Activated CD4-positive, alpha-beta T cell treated with anti-CD3 and anti-CD28 coated beads, Interleukin-2, amount 10 ng/mL, durations not matched to agents 7 days and 5 days (primary cell): ENCODE results near the gene AP1B1. TPM values are rescaled to one million over a fixed set of nuclear protein-coding genes. Genes with fewer than 3 reads are reported as not detected.

Experiments used
- CTCF ChIA-PET: fragments of 350-600 bp; sonication (Branson Sonifier 250); formaldehyde crosslinking; loops from one replicate; lab custom pipeline; 2021; ENCODE audit warnings: antibody characterized with exemption; lab: Charles Lee
- POLR2A ChIA-PET: fragments of 350-600 bp; sonication (Branson Sonifier 250); formaldehyde crosslinking; loops from one replicate; lab custom pipeline; 2021; ENCODE audit warnings: antibody characterized with exemption; lab: Charles Lee
- DNase-seq: peaks from one replicate; pipeline ENCODE4 v3.0.0-alpha.2; 2020
- H3K27ac Mint-ChIP-seq: one replicate; pipeline ENCODE4 v1.8.0; 2021; ENCODE audit warnings: mild to moderate bottlenecking, moderate library complexity, mixed read lengths
- H3K27me3 Mint-ChIP-seq: one replicate; pipeline ENCODE4 v1.8.0; 2021; ENCODE audit warnings: mixed read lengths
- H3K36me3 Mint-ChIP-seq: one replicate; pipeline ENCODE4 v1.8.0; 2021; ENCODE audit warnings: low read depth, mixed read lengths
- H3K4me1 Mint-ChIP-seq: one replicate; pipeline ENCODE4 v1.8.0; 2021; ENCODE audit warnings: mixed read lengths
- H3K4me3 Mint-ChIP-seq: one replicate; pipeline ENCODE4 v1.8.0; 2021; ENCODE audit warnings: mild to moderate bottlenecking, moderate library complexity, mixed read lengths
- H3K9me3 Mint-ChIP-seq: one replicate; pipeline ENCODE4 v1.8.0; 2021; ENCODE audit warnings: mixed read lengths
- total RNA-seq, 2 experiments: library from RNA; stranded (reverse); gene quantifications; one replicate each; pipeline ENCODE4 v1.2.3, GENCODE V29; 2021

Gene AP1B1
- total RNA-seq, 2 experiments from 2014 or later: 74.8 to 78.0 TPM

- H3K36me3 Mint-ChIP-seq: peaks cover 15% of the 10 kb centered on the region
- no peak overlapping the region for H3K27ac Mint-ChIP-seq
- no peak overlapping the region for H3K4me3 Mint-ChIP-seq
- ChIA-PET CTCF (no interaction called here), POLR2A (no interaction called here)
- no peaks in the 10 kb centered on the region for H3K9me3 Mint-ChIP-seq
- no peaks in the 10 kb centered on the region for H3K4me1 Mint-ChIP-seq
- H3K27me3 Mint-ChIP-seq: no peaks in the 10 kb centered on the region
- DNase-seq: no peak
Measured at GRCh38 chr22:29334696-29335344, 53.5 kb downstream of the AP1B1 start.

DNA sequence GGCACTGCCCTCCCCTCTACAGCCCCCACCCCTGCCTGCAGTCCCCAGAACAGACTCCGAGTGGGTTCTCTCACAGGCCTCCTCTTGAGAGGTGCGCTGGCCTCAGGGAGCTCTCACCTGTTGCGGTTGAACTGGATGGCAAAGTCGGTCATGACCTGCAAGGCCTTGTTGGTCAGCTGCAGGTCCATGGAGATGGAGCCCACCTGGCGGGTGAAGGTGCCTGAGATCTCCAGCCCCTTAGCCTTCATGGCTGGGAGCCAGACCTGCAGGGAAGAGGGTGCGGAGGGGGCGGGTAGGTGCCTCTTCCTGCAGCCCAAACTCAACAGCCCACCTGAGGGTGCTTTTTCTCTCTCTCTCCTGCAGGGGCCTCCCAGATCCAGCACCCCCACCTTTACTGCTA is 54.2 kb downstream of the AP1B1 start:
- H3K4me1 Mint-ChIP-seq: no peaks in the 10 kb centered on the region
- DNase-seq: no peak
- H3K4me3 Mint-ChIP-seq: no peak overlapping the region
- no peaks in the 10 kb centered on the region for H3K27me3 Mint-ChIP-seq
- H3K27ac Mint-ChIP-seq: no peak overlapping the region
- ChIA-PET POLR2A (no interaction called here), CTCF (no interaction called here)
- no peaks in the 10 kb centered on the region for H3K9me3 Mint-ChIP-seq
- peaks cover 15% of the 10 kb centered on the region for H3K36me3 Mint-ChIP-seq

DNA sequence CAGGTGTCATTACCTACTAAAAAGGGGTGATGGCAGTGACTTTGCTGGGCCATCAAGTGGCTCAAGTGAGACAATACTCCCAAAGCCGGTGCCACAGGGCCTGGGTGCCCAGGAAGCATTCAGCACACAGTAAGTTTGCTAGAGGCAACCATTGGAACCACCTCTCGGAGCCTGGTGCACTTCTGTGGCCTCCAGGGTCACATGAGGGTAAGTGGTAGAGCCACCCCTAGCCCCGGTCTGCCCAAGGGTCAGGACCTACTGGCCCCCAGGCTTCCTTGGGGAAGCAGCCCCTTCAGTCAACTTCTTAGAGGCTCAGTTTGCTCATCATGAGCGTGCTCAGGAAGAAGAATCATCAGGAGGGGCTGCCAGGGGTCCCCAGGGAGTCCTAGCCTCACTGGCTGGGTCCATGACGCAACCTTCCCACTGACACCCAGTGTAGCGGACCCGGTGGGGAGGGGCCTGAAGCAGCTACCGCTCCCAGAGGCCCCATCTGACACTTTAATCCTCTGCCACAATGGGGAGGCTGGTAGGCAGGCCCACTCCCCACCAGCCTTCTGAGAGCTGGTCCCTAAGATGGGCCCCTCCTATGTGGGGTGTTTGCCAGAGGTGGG is 55.4 kb downstream of the AP1B1 start:
- DNase-seq: no peak
- H3K4me1 Mint-ChIP-seq: no peaks in the 10 kb centered on the region
- no peaks in the 10 kb centered on the region for H3K27me3 Mint-ChIP-seq
- H3K4me3 Mint-ChIP-seq: no peak overlapping the region
- peaks cover 10% of the 10 kb centered on the region for H3K36me3 Mint-ChIP-seq
- no peak overlapping the region for H3K27ac Mint-ChIP-seq
- ChIA-PET POLR2A (no interaction called here), CTCF (interaction anchor here (0.6 to 2.2 kb wide), 2 partner anchors 12 to 22 kb away, joined by 3 to 5 read pairs; no protein-coding TSS in a partner anchor)
- H3K9me3 Mint-ChIP-seq: no peaks in the 10 kb centered on the region

DNA sequence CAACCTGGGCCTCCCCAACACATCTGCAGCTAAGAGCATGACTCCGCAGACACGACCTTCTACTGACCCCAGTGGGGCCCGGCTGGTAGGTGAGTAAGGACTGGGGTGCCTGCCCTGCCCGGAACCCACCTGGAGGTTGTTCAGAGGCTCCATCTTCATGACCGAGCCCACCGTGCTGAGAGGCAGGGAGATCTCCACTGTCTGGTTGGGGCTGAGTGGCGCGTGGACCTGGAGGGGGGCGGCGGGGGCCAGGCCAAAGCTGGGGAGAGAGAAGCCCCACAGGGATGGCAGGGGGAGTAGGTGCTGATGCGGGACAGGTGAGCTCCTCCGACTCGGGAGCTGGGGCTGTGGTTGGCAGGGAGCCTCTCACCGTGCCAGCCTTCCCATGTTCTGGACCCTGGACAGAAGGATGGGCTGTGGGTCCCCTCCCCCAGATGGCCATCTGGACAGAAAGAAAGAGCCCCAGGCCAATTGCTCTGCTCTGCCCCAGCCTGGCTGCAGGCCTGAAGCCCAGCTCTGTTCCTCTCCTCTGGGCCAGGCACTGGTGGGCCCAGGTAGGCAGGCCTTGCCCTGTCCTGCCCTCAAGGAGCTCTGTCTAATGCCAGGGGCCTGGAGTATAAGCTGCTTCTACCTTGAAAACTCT is 56.6 kb downstream of the AP1B1 start:
- H3K27me3 Mint-ChIP-seq: no peaks in the 10 kb centered on the region
- no peak overlapping the region for H3K27ac Mint-ChIP-seq
- H3K4me3 Mint-ChIP-seq: no peak overlapping the region
- ChIA-PET CTCF (interaction anchor here (2.2 kb wide), 1 partner anchor 11 kb away, joined by 5 read pairs; no protein-coding TSS in a partner anchor), POLR2A (no interaction called here)
- DNase-seq: no peak
- H3K4me1 Mint-ChIP-seq: no peaks in the 10 kb centered on the region
- peaks cover 10% of the 10 kb centered on the region for H3K36me3 Mint-ChIP-seq
- H3K9me3 Mint-ChIP-seq: no peaks in the 10 kb centered on the region

DNA sequence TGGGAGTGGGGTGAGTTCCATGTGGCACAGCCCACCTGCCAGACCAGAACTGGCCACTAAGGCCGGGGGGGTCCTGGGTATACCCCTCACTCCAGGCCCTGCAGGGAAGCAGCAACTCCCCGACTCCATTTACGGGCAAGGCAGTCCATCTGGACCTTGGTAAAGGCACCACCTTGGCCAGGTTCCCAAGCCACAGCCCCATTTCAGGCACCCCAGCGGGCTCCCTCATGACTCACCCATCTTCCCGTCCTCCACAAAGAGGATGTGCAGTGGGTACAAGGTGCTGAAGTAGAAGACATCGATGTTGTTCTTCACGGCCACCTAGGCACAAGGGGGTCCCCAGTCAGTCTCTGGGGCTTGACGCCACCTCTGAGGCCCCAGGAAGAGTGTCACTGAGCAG is 57.2 kb downstream of the AP1B1 start:
- ChIA-PET CTCF (interaction anchor here (2.2 kb wide), 1 partner anchor 10 kb away, joined by 5 read pairs; no protein-coding TSS in a partner anchor), POLR2A (no interaction called here)
- no peak overlapping the region for H3K4me3 Mint-ChIP-seq
- peaks cover 14% of the 10 kb centered on the region for H3K36me3 Mint-ChIP-seq
- DNase-seq: no peak
- no peak overlapping the region for H3K27ac Mint-ChIP-seq
- H3K4me1 Mint-ChIP-seq: no peaks in the 10 kb centered on the region
- H3K27me3 Mint-ChIP-seq: no peaks in the 10 kb centered on the region
- H3K9me3 Mint-ChIP-seq: no peaks in the 10 kb centered on the region

- Mint-ChIP-seq H3K9me3 (no peaks in the 10 kb centered on the region), H3K4me1 (no peaks in the 10 kb centered on the region), H3K27ac (no peak overlapping the region), H3K36me3 (peaks cover 12% of the 10 kb centered on the region), H3K4me3 (no peak overlapping the region), H3K27me3 (no peaks in the 10 kb centered on the region)
- no peak for DNase-seq
- POLR2A ChIA-PET: no interaction called here
- CTCF ChIA-PET: no interaction called here
Measured at GRCh38 chr22:29330753-29331152, 57.6 kb downstream of the AP1B1 start.

GRCh38 chr22:29330291-29330690 is 58.1 kb downstream of the AP1B1 start:
- no peaks in the 10 kb centered on the region for H3K4me1 Mint-ChIP-seq
- no peak for DNase-seq
- H3K36me3 Mint-ChIP-seq: peaks cover 11% of the 10 kb centered on the region
- H3K27me3 Mint-ChIP-seq: no peaks in the 10 kb centered on the region
- CTCF ChIA-PET: no interaction called here
- no peak overlapping the region for H3K4me3 Mint-ChIP-seq
- POLR2A ChIA-PET: no interaction called here
- H3K27ac Mint-ChIP-seq: no peak overlapping the region
- H3K9me3 Mint-ChIP-seq: no peaks in the 10 kb centered on the region

- Mint-ChIP-seq H3K27ac (no peak overlapping the region), H3K36me3 (peaks cover 8% of the 10 kb centered on the region), H3K4me1 (no peaks in the 10 kb centered on the region), H3K9me3 (no peaks in the 10 kb centered on the region), H3K4me3 (no peak overlapping the region), H3K27me3 (no peaks in the 10 kb centered on the region)
- no peak for DNase-seq
- ChIA-PET POLR2A (no interaction called here), CTCF (no interaction called here)
Measured at GRCh38 chr22:29329581-29329980, 58.8 kb downstream of the AP1B1 start.

DNA sequence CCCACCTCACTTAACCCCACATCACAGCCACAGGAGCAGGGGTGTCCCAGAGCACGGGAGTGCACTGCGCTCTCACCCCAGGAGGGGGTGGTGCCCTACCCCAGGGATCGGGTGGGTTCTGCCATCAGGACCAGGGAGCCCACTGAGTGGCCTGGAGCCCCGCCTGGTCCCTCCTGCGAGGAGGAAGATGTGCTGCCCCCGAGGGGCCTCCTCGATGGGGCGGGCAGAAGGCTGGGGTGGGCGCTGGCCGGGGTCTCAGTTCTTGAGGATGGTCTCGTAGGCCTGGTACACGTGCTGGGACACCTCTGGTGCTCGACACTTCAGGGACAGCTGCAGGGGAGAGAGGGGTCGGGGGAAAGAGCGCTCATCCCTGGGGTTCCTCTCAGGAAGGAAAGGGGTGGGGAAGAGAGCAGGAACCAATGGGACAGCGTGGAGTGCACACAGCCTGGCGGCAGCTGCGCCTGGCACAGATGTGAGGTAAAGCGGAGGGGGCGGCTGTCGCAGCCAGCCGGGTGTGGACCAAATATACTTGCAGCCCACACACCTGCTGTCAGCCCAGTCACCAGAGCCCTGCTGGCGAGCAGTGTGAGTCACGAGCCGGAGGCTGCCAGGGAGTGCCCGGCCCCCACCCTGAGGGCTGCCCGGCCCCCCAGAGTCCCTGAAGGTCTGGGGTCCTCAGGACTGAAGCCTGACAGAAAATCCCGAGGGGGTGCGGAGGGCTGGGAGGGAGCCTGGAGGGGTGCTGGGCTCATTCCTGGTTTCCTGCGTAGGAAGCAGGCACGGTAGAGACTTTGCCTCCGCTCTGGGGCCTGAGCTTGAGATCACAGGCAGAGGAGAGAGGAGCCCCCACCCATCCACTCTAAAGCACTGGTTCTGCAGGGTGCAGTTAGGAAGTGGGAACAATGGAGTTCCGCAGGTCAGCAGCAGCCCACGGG is 59.5 kb downstream of the AP1B1 start:
- H3K4me3 Mint-ChIP-seq: no peak overlapping the region
- peaks cover 8% of the 10 kb centered on the region for H3K36me3 Mint-ChIP-seq
- CTCF ChIA-PET: interaction anchor here (0.5 to 1.1 kb wide), 2 partner anchors 16 to 1826 kb away, joined by 3 read pairs; no protein-coding TSS in a partner anchor
- no peak overlapping the region for H3K27ac Mint-ChIP-seq
- POLR2A ChIA-PET: no interaction called here
- DNase-seq: no peak
- no peaks in the 10 kb centered on the region for H3K9me3 Mint-ChIP-seq
- H3K4me1 Mint-ChIP-seq: no peaks in the 10 kb centered on the region
- H3K27me3 Mint-ChIP-seq: no peaks in the 10 kb centered on the region

- H3K27ac Mint-ChIP-seq: no peak overlapping the region
- CTCF ChIA-PET: interaction anchor here (0.5 to 1.1 kb wide), 2 partner anchors 15 to 1827 kb away, joined by 3 read pairs; no protein-coding TSS in a partner anchor
Measured at GRCh38 chr22:29328055-29328454, 60.3 kb downstream of the AP1B1 start.

GRCh38 chr22:29327089-29327764 is 61.1 kb downstream of the AP1B1 start:
- no peaks in the 10 kb centered on the region for H3K27me3 Mint-ChIP-seq
- peaks cover 8% of the 10 kb centered on the region for H3K36me3 Mint-ChIP-seq
- H3K4me3 Mint-ChIP-seq: no peak overlapping the region
- ChIA-PET CTCF (interaction anchor here (1.1 kb wide), 1 partner anchor 14 kb away, joined by 3 read pairs; no protein-coding TSS in a partner anchor), POLR2A (no interaction called here)
- no peaks in the 10 kb centered on the region for H3K9me3 Mint-ChIP-seq
- H3K27ac Mint-ChIP-seq: no peak overlapping the region
- no peaks in the 10 kb centered on the region for H3K4me1 Mint-ChIP-seq
- no peak for DNase-seq

More at GRCh38 chr22:29328055-29328454, 60.3 kb downstream of the AP1B1 start:
- POLR2A ChIA-PET: no interaction called here
- no peaks in the 10 kb centered on the region for H3K9me3 Mint-ChIP-seq
- no peak for DNase-seq
- no peaks in the 10 kb centered on the region for H3K27me3 Mint-ChIP-seq
- no peaks in the 10 kb centered on the region for H3K4me1 Mint-ChIP-seq
- peaks cover 8% of the 10 kb centered on the region for H3K36me3 Mint-ChIP-seq
- no peak overlapping the region for H3K4me3 Mint-ChIP-seq

DNA sequence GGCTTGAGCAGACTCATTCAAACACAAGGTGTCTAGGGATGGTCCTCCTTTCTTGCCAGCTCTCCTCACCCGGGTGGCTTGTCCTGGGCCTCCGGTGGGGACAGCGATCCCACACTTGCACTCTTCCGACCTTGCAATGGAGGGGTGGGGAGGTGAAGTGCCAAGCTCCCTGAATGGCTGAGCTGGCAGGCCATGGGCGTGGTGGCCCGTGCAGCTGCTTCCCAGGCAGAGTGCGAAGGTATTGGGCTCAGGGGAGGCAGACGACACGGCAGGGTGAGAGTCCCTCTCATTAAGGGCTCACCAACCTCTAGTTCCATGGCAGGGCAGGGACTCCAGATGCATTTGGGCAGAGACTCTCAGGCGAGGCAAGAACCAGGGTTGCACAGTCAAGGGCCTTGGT is 61.9 kb downstream of the AP1B1 start:
- ChIA-PET CTCF (interaction anchor here (0.9 to 1.1 kb wide), 2 partner anchors 10 to 14 kb away, joined by 3 read pairs; no protein-coding TSS in a partner anchor), POLR2A (no interaction called here)
- Mint-ChIP-seq H3K27ac (no peak overlapping the region), H3K9me3 (no peaks in the 10 kb centered on the region), H3K4me3 (no peak overlapping the region), H3K4me1 (no peaks in the 10 kb centered on the region), H3K27me3 (no peaks in the 10 kb centered on the region), H3K36me3 (peaks cover 8% of the 10 kb centered on the region)
- no peak for DNase-seq
